Mucosa of descending colon (tissue), 3 donors: ENCODE results near the gene CLRN3. TPM values are rescaled to one million over a fixed set of nuclear protein-coding genes. Genes with fewer than 3 reads are reported as not detected.
A peak's percentile ranks its signal among the peaks of the same experiment; 100 is the strongest.

ENCODE experiments used
- ATAC-seq: fragments of 200-7000 bp; cut with Tn5 transposase; one replicate; pipeline ENCODE4 v1.9.1; 2020; ENCODE audit warnings: mild to moderate bottlenecking, moderate library complexity
- DNase-seq, 3 donors: peaks; one replicate each; pipeline ENCODE4 v3.0.0-alpha.2; 2020
- H3K36me3 ChIP-seq: fragments of 200-600 bp; one replicate; pipeline ENCODE4 v1.8.0; 2021; ENCODE audit warnings: low read depth, mild to moderate bottlenecking
- H3K4me1 ChIP-seq: fragments of 200-600 bp; one replicate; pipeline ENCODE4 v1.8.0; 2021; ENCODE audit warnings: low read depth, mild to moderate bottlenecking
- H3K4me3 ChIP-seq: fragments of 200-600 bp; one replicate; pipeline ENCODE4 v1.8.0; 2021; ENCODE audit warnings: mild to moderate bottlenecking
- H3K9me3 ChIP-seq: fragments of 200-600 bp; one replicate; pipeline ENCODE4 v1.8.0; 2021; ENCODE audit warnings: mild to moderate bottlenecking
- CTCF ChIP-seq: fragments of 200-600 bp; IDR thresholded peaks from one replicate; pipeline ENCODE4 v1.8.0; 2022; ENCODE audit warnings: antibody characterized with exemption, mild to moderate bottlenecking
- intact Hi-C, 2 donors: fragments of 100-400 bp; cut with DNase I in 1 of 2; cut with micrococcal nuclease in 1 of 2; formaldehyde crosslinking; loops; one replicate each; pipeline versions ENCODE4 v1.11.0 to v1.11.1; 2022; cut with DNase I, micrococcal nuclease
- total RNA-seq, 3 donors: library from RNA; stranded (reverse); fragmentation: NEBNext Ultra II Directional in 2 of 3; extraction: Animal tissue kit (Norgen Biotek cat#: 25700) in 2 of 3; gene quantifications; one replicate each; pipeline versions ENCODE4 v1.2.1 to v1.2.4, GENCODE V29; 2021 to 2023
- donor health status: DM: no; HTN: no; CAD: no; lungs with moderate emphysema.
- donor health status: DM: no; HTN: no; CAD: no.
- donor health status: DM: no; HTN: yes; CAD: no.

The CLRN3 gene
- total RNA-seq, 3 donors from 2014 or later, result 62.3 to 176 (median 121) TPM

DNA sequence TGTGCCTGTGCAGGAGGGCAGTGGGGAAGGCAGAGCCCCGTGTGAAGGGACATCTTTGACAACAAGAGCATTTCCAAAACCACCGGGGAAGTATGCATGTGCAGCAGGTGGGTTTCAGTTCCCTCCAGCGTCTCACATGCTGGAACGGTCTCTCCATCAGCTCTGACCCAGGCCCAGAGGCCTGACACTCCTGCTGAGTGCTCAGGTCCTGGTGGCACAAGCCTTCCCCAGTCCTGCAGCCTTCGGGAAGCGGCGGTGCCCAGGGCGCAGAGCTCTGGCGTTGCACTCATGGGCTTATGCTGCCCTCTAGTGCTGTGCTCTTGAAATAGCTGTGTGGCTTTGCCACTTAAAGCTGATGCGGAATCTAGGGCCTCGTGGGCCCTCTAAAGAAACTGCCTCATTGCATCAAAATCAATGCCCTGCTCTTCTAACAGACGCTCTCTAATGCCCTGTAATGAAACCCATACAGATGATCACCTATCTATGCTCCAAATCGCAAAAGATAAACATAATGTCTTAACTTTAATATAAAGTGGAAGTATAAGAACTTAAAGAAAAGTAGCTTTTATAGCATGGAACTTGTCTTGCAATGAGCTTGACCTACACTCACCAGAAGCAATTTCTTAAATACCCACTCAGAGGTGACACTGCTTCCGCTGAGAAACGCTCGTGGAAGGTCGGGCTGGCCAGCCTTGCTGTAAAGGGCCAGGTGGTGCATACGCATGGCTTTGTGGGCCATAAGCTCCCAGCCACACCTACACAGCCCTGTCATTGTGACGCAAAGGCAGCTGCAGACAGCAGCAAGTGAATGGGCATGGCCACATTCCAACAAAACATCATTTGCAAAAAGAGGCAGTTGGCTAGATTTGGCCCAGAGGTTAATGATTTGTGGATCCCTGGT, 38.6 kb downstream of the CLRN3 start:
- Histone ChIP-seq H3K4me1 (no peaks in the 10 kb centered on the region), H3K36me3 (no peaks in the 10 kb centered on the region), H3K9me3 (no peaks in the 10 kb centered on the region), H3K4me3 (no peak overlapping the region)
- ATAC-seq (peak; percentile 92), DNase-seq (peak in 2 of 3 donors; percentile 73 to 74)
- TF ChIP-seq CTCF, result peak; percentile 70
- intact Hi-C loops, result no loop called here

DNA sequence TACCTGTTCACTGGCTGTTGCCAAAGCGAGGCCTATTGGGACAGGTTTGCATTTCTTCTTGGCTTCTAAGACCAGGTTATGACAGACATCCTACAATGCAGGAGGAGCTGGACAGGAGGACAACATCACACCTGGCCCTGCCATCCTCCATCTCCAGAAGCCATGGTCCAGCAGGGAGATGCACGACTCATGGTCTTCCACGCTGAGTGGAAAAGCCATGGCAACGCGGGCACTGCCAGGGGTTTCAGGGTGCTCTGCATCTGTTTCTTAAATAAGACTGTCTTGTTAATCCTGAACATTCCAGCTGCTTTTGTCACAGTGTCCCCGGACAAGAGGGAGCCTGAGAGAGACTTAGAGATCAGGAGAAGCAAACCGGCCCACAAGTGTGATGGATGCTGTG, 40.3 kb downstream of the CLRN3 start:
- TF ChIP-seq CTCF, result no peak
- no peak overlapping the region for H3K4me3 ChIP-seq
- H3K9me3 ChIP-seq, result no peaks in the 10 kb centered on the region
- no peaks in the 10 kb centered on the region for H3K4me1 ChIP-seq
- intact Hi-C loops, result no loop called here
- DNase-seq, result no peak
- no peak for ATAC-seq
- H3K36me3 ChIP-seq, result no peaks in the 10 kb centered on the region

DNA sequence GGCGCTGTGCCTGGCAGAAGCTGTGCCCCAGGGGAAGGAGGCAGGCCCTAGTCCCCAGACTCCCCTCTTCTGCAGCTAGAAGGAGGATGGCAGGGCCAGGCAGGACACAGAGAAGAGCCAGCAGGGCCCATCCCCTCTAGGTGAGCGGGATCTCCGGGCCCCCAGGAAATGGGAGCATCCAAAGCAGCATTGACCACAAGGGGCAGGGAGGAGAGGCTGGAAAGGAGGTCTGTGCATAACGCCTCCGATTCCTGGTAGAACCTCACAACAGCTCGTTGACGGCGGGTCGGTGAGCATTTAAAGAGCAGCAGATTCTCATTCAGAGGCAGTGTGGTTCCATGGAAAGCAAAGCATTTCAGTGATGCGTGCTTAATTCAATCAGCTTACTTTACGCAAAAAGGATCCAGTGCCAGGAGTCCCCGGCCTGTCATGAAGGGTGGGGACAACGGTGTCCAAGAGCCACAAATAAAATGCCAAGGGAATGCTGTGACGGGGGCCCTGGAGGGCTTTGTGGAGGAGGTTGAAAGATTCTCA, 41.0 kb downstream of the CLRN3 start:
- intact Hi-C loops, result no loop called here

GRCh38 chr10:127850944-127851343, 41.8 kb downstream of the CLRN3 start:
- ATAC-seq (no peak), DNase-seq (no peak)
- no peaks in the 10 kb centered on the region for H3K36me3 ChIP-seq
- H3K9me3 ChIP-seq, result no peaks in the 10 kb centered on the region
- intact Hi-C loops, result no loop called here
- H3K4me3 ChIP-seq, result no peak overlapping the region
- H3K4me1 ChIP-seq, result no peaks in the 10 kb centered on the region
- no peak for TF ChIP-seq CTCF

More for the DNA sequence above, 41.0 kb downstream of the CLRN3 start:
- Histone ChIP-seq H3K36me3 (no peaks in the 10 kb centered on the region), H3K9me3 (no peaks in the 10 kb centered on the region), H3K4me3 (no peak overlapping the region), H3K4me1 (no peaks in the 10 kb centered on the region)
- no peak for ATAC-seq
- TF ChIP-seq CTCF, result no peak
- DNase-seq, result no peak

DNA sequence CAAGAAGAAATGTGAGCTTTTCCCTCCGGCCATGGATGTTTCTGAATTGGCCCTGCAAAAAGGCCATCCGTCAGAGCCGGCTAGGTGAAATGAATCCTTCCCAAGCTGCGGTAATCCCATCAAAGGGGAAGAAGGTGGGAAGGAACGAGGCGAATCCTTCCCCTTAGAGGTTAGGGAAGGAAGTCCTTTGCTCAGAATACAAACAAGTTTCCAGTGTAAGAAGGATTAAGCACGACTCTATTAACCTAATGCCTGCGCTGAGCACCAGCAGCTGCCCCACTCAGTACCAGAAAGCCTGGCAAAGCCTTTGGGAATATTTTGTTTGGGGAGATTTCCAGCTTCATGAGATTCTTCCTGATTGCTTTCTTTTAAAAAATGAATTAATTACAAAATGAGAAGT, 42.8 kb downstream of the CLRN3 start:
- TF ChIP-seq CTCF, result no peak
- H3K9me3 ChIP-seq, result no peaks in the 10 kb centered on the region
- intact Hi-C loops, result no loop called here

More for the DNA sequence above, 42.8 kb downstream of the CLRN3 start:
- Histone ChIP-seq H3K4me1 (no peaks in the 10 kb centered on the region), H3K4me3 (no peak overlapping the region), H3K36me3 (no peaks in the 10 kb centered on the region)
- ATAC-seq, result no peak
- no peak for DNase-seq
